ENCODE measurements around the gene ATG7. TPM values are rescaled to one million over a fixed set of nuclear protein-coding genes. Genes with fewer than 3 reads are reported as not detected.

Gene ATG7
- total and polyA plus RNA-seq, 4 donors: 7.4 to 53.8 (median 15.6) TPM

DNA sequence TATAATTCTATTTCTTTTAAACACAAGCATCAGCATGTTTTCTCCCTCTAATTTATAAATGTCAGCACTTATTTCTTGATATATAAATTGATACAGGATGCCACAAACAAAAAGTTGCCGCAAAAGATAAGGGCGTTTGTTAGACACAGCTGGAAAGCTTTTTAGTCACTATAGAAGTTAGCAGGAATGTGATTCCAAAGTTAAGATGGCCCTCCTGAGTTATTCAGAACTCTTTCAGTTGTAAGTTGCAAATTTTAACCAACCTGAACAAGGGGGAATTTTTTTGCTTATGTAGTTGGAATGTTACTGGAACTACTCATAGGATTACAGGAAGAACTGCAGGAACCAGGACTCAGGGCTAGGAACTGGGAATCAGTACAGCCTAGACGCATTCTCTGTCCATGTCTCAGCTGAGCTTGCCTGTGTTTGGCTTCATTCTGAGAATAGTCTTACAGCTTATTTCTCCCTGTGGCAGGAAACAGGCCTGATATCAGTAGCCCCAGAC, 205.3 kb downstream of the ATG7 start (continued):
- TF ChIP-seq CTCF (IDR thresholded peaks at IDR 0.05; ENCODE audit: low read depth, low read length, missing input control): no peak

DNA sequence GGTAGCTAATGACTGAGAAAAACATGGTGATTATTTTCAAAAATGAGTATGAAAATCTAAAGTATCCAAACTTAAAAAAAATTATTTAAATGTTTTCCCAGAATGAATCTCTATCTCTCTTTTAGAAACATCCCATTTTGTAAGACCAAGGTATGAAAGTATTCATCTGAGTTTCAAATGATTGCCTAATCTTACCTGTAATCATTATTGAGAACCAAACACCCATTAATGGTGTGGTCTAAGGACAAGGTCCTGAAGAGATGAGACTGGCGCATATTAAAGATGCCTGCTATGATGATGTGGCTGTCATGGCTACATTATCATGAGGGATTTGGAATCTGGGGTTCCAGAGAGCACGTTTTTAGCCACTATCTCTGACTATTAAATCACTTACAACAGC, 206.0 kb downstream of the ATG7 start:
- H3K4me1 ChIP-seq (ENCODE audit: control insufficient read depth in 4 of 4, insufficient read depth in 4 of 4, low read length in 3 of 4): no peaks in the 10 kb centered on the region
- no peak for TF ChIP-seq FOXA2 (IDR thresholded peaks at IDR 0.05)
- no peak for TF ChIP-seq JUND (IDR thresholded peaks at IDR 0.05)
- no peak for TF ChIP-seq HNF4A (conservative IDR thresholded peaks at IDR 0.05)
- TF ChIP-seq EGR1 (IDR thresholded peaks at IDR 0.05; ENCODE audit: low read depth in 2 of 2): no peak
- no peak for TF ChIP-seq ATF3 (IDR thresholded peaks at IDR 0.05)
- TF ChIP-seq CTCF (IDR thresholded peaks at IDR 0.05; ENCODE audit: low read depth, low read length, missing input control): no peak
- no peak for TF ChIP-seq NR2F2 (IDR thresholded peaks at IDR 0.05)
- no peak for TF ChIP-seq RXRA (IDR thresholded peaks at IDR 0.05)
- TF ChIP-seq YY1 (IDR thresholded peaks at IDR 0.05): no peak
- no peak for TF ChIP-seq FOXA1 (IDR thresholded peaks at IDR 0.05)
- TF ChIP-seq, protein P1, sequence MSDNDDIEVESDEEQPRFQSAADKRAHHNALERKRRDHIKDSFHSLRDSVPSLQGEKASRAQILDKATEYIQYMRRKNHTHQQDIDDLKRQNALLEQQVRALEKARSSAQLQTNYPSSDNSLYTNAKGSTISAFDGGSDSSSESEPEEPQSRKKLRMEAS (IDR thresholded peaks at IDR 0.05): no peak
- no peak for TF ChIP-seq TAF1 (conservative IDR thresholded peaks at IDR 0.05)
- no peak for TF ChIP-seq ZBTB33 (IDR thresholded peaks at IDR 0.05)
- no peak for TF ChIP-seq RAD21 (IDR thresholded peaks at IDR 0.05)
- no peak for TF ChIP-seq HNF4G (IDR thresholded peaks at IDR 0.05)
- no peaks in the 10 kb centered on the region for H3K27me3 ChIP-seq (ENCODE audit: control insufficient read depth in 4 of 4, insufficient read depth in 4 of 4, low read length in 3 of 4)
- DNase-seq (ENCODE audit: low spot score): no peak
- no peak overlapping the region for H3K4me3 ChIP-seq (ENCODE audit: low read depth in 1 of 3, low read length in 3 of 3)
- no peaks in the 10 kb centered on the region for H3K36me3 ChIP-seq (ENCODE audit: control insufficient read depth in 4 of 4, insufficient read depth in 3 of 4, low read depth in 1 of 4, low read length in 3 of 4)
- no peak overlapping the region for H3K9ac ChIP-seq (ENCODE audit: low read depth in 1 of 2, low read length in 2 of 2)
- H3K9me3 ChIP-seq (ENCODE audit: control insufficient read depth in 4 of 4, low read length in 3 of 4): no peaks in the 10 kb centered on the region
- H3K27ac ChIP-seq (ENCODE audit: low read depth in 1 of 2, low read length in 2 of 2): peak overlapping the region in 1 of 2 donors; percentile 4
- WGBS: 91% methylated on average over 2 of the region's 2 CpGs

DNA sequence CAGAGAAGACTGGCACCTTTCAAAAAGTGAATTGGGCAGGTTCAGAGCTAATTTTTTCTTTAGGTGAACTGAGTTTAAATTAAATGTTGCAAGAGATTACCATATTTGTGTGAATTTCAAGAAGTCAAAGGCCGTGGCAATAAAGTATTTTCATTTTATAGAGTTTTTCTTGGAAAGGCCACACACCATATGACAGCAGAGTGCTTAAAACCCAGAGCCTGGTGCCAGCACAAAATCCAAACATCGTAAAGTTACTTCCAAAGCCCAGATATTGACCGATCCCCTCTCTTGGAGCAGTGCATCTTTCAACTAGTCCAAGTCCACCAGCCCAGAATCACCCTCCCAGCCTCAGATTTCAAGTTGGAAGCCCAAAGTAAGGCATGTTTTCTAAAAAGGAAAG, 207.0 kb downstream of the ATG7 start:
- no peak for DNase-seq (ENCODE audit: low spot score)
- H3K27me3 ChIP-seq (ENCODE audit: control insufficient read depth in 4 of 4, insufficient read depth in 4 of 4, low read length in 3 of 4): no peaks in the 10 kb centered on the region
- no peaks in the 10 kb centered on the region for H3K36me3 ChIP-seq (ENCODE audit: control insufficient read depth in 4 of 4, insufficient read depth in 3 of 4, low read depth in 1 of 4, low read length in 3 of 4)
- no peak overlapping the region for H3K4me3 ChIP-seq (ENCODE audit: low read depth in 1 of 3, low read length in 3 of 3)
- no peaks in the 10 kb centered on the region for H3K9me3 ChIP-seq (ENCODE audit: control insufficient read depth in 4 of 4, low read length in 3 of 4)
- no peak overlapping the region for H3K9ac ChIP-seq (ENCODE audit: low read depth in 1 of 2, low read length in 2 of 2)
- no peak overlapping the region for H3K27ac ChIP-seq (ENCODE audit: low read depth in 1 of 2, low read length in 2 of 2)
- 89% methylated on average over 3 of the region's 3 CpGs for WGBS
- no peaks in the 10 kb centered on the region for H3K4me1 ChIP-seq (ENCODE audit: control insufficient read depth in 4 of 4, insufficient read depth in 4 of 4, low read length in 3 of 4)
- TF ChIP-seq HNF4A (conservative IDR thresholded peaks at IDR 0.05): no peak
- TF ChIP-seq, protein P2, sequence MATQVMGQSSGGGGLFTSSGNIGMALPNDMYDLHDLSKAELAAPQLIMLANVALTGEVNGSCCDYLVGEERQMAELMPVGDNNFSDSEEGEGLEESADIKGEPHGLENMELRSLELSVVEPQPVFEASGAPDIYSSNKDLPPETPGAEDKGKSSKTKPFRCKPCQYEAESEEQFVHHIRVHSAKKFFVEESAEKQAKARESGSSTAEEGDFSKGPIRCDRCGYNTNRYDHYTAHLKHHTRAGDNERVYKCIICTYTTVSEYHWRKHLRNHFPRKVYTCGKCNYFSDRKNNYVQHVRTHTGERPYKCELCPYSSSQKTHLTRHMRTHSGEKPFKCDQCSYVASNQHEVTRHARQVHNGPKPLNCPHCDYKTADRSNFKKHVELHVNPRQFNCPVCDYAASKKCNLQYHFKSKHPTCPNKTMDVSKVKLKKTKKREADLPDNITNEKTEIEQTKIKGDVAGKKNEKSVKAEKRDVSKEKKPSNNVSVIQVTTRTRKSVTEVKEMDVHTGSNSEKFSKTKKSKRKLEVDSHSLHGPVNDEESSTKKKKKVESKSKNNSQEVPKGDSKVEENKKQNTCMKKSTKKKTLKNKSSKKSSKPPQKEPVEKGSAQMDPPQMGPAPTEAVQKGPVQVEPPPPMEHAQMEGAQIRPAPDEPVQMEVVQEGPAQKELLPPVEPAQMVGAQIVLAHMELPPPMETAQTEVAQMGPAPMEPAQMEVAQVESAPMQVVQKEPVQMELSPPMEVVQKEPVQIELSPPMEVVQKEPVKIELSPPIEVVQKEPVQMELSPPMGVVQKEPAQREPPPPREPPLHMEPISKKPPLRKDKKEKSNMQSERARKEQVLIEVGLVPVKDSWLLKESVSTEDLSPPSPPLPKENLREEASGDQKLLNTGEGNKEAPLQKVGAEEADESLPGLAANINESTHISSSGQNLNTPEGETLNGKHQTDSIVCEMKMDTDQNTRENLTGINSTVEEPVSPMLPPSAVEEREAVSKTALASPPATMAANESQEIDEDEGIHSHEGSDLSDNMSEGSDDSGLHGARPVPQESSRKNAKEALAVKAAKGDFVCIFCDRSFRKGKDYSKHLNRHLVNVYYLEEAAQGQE (IDR thresholded peaks at IDR 0.05): no peak
